Gastrocnemius medialis (tissue), 4 donors: ENCODE data around the gene EVL. TPM values are rescaled to one million over a fixed set of nuclear protein-coding genes. Genes with fewer than 3 reads are reported as not detected.
"Not testable (repeated sequence)": the region's sequence is repeated elsewhere in the genome, so short reads cannot be mapped to it uniquely, and the experiment has no call there.

Experiments
- ATAC-seq, 2 donors: fragments of 150-250 bp; one replicate each; pipeline ENCODE4 v1.9.1; 2016
- DNase-seq, 2 donors: peaks; one replicate each; pipeline ENCODE4 v3.0.0-alpha.2; 2019
- H3K27ac ChIP-seq, 4 donors: fragments of 200-600 bp; sonication (generic); 1 replicate in 1 of 4; 2 replicates in 3 of 4; pipeline ENCODE4 v1.5.1; 2016 to 2018; ENCODE audit warnings: mild to moderate bottlenecking in 2 of 4, moderate library complexity in 1 of 4
- H3K27me3 ChIP-seq, 3 donors: fragments of 200-600 bp; sonication (generic) in 2 of 3; 1 replicate in 1 of 3; 2 replicates in 2 of 3; pipeline versions ENCODE4 v1.5.1 to v1.6.0; 2016 to 2019; ENCODE audit warnings: mild to moderate bottlenecking in 1 of 3, moderate library complexity in 1 of 3
- H3K36me3 ChIP-seq, 2 donors: fragments of 200-600 bp; sonication (generic) in 1 of 2; one replicate each; pipeline ENCODE4 v1.5.1; 2017 to 2018
- H3K4me1 ChIP-seq, 2 donors: fragments of 200-600 bp; sonication (generic) in 1 of 2; one replicate each; pipeline ENCODE4 v1.5.1; 2016 to 2017; ENCODE audit warnings: mild to moderate bottlenecking in 2 of 2
- H3K4me3 ChIP-seq, 4 donors: fragments of 200-600 bp; sonication (generic) in 3 of 4; 1 replicate in 1 of 4; 2 replicates in 3 of 4; pipeline ENCODE4 v1.5.1; 2016 to 2019; ENCODE audit warnings: mild to moderate bottlenecking in 2 of 4
- H3K9me3 ChIP-seq, 3 donors: fragments of 200-600 bp; sonication (generic) in 2 of 3; 1 replicate in 1 of 3; 2 replicates in 2 of 3; pipeline ENCODE4 v1.5.1; 2016 to 2019
- POLR2A ChIP-seq, 2 donors: fragments of 450-650 bp; IDR thresholded peaks; one replicate each; pipeline ENCODE4 v1.6.1; 2017; ENCODE audit warnings: antibody characterized with exemption in 2 of 2, mild to moderate bottlenecking in 2 of 2, moderate library complexity in 2 of 2
- in situ Hi-C, 4 donors: fragments of 200-750 bp; cut with MboI; loops; one replicate each; pipeline versions ENCODE4 v1.15.0 to v1.8.0; 2017; ENCODE audit warnings: low sequenced_read_pairs in 4 of 4
- intact Hi-C: fragments of 100-400 bp; cut with DNase I; formaldehyde crosslinking; loops from one replicate; pipeline ENCODE4 v1.15.1; 2023; ENCODE audit warnings: low total_unique reads
- total RNA-seq, 4 donors: library from RNA; depleted of rRNA; stranded (reverse); fragments of >200 nt; gene quantifications; one replicate each; pipeline versions ENCODE4 v1.1.0 to v1.2.3, GENCODE V29; 2016
- TF ChIP-seq, protein P1 (sequence below), 5 experiments: fragments of 450-650 bp in 3 of 5; fragments of 200-600 bp in 2 of 5; sonication (generic) in 2 of 5; IDR thresholded peaks in 4 of 5; conservative IDR thresholded peaks in 1 of 5; 1 replicate in 4 of 5; 2 replicates in 1 of 5; pipeline ENCODE4 v1.5.1; 2016 to 2019; ENCODE audit warnings: antibody characterized with exemption in 5 of 5, mild to moderate bottlenecking in 3 of 5, moderate library complexity in 3 of 5

EVL gene
- total RNA-seq, 4 donors from 2014 or later, result 5.8 to 14.3 (median 9.5) TPM

DNA sequence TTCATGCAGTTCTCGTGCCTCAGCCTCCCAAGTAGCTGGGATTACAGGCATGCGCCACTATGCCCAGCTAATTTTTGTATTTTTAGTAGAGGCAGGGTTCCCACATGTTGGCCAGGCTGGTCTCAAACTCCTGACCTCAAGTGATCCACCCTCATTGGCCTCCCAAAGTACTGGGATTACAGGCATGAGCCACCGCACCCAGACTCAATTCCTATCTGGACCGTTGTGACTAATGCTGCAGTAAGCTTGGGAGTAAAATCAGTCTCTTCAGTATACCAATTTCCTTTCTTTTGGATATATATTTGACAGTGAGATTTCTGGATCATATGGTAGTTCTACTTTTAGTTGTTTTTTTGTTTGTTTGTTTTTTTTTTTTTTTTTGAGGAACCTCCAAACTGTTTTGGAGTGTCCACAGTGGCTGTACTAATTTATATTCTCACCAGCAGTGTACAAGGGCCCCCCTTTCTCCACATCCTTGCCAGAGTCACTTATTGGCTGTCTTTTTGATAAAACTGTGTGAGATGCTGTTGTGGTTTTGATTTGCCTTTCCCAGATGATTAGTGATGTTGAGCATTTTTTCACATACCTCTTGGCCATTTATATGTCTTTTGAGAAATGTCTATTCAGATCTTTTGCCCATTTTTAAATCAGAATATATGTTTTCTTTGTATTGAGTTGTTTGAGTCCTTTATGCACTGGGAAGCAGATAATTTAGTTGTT lies 37.3 kb upstream of the EVL start:
- Histone ChIP-seq H3K36me3 (no peaks in the 10 kb centered on the region), H3K4me1 (peaks cover 27 to 30% of the 10 kb centered on the region in 2 donors), H3K9me3 (no peaks in the 10 kb centered on the region), H3K27ac (no peak overlapping the region), H3K4me3 (no peak overlapping the region), H3K27me3 (no peaks in the 10 kb centered on the region)
- no peak for DNase-seq
- in situ Hi-C loops (no loop called here), intact Hi-C loops (no loop called here)
- ATAC-seq, result no peak
- no peak for TF ChIP-seq POLR2A (IDR thresholded peaks at IDR 0.05)
- TF ChIP-seq, protein P1, sequence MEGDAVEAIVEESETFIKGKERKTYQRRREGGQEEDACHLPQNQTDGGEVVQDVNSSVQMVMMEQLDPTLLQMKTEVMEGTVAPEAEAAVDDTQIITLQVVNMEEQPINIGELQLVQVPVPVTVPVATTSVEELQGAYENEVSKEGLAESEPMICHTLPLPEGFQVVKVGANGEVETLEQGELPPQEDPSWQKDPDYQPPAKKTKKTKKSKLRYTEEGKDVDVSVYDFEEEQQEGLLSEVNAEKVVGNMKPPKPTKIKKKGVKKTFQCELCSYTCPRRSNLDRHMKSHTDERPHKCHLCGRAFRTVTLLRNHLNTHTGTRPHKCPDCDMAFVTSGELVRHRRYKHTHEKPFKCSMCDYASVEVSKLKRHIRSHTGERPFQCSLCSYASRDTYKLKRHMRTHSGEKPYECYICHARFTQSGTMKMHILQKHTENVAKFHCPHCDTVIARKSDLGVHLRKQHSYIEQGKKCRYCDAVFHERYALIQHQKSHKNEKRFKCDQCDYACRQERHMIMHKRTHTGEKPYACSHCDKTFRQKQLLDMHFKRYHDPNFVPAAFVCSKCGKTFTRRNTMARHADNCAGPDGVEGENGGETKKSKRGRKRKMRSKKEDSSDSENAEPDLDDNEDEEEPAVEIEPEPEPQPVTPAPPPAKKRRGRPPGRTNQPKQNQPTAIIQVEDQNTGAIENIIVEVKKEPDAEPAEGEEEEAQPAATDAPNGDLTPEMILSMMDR (IDR thresholded peaks at IDR 0.05 in 4 of 5, conservative IDR thresholded peaks at IDR 0.05 in 1 of 5), result no peak

- in situ Hi-C loops, result no loop called here
These were observed 36.1 kb upstream of the EVL start for GRCh38 chr14:100028990-100029677.

DNA sequence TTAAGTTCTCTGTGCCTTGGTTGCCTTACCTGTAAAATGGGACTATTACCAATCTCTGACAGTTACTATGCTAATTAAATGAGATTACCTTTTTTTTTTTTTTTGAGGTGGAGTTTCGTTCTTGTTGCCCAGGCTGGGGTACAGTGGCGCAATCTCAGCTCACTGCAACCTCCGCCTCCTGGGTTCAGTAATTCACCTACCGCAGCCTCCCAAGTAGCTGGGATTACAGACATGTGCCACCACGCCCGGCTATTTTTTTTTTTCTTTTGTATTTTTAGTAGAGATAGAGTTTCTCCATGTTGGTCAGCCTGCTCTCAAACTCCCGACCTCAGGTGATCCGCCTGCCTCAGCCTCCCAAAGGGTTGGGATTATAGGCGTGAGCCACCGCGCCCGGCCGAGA lies 35.2 kb upstream of the EVL start:
- in situ Hi-C loops, H3K4me3 ChIP-seq, H3K27me3 ChIP-seq, DNase-seq, H3K36me3 ChIP-seq, intact Hi-C loops, ATAC-seq, H3K9me3 ChIP-seq, H3K27ac ChIP-seq: not testable (repeated sequence)
- peaks cover 11 to 12% of the 10 kb centered on the region in 2 donors for H3K4me1 ChIP-seq

More at GRCh38 chr14:100028990-100029677, 36.1 kb upstream of the EVL start:
- ATAC-seq (no peak), DNase-seq (no peak)
- Histone ChIP-seq H3K4me3 (no peak overlapping the region), H3K27me3 (no peaks in the 10 kb centered on the region), H3K27ac (no peak overlapping the region), H3K4me1 (peaks cover 15 to 20% of the 10 kb centered on the region in 2 donors), H3K36me3 (no peaks in the 10 kb centered on the region), H3K9me3 (no peaks in the 10 kb centered on the region)
- intact Hi-C loops, result no loop called here
- no peak for TF ChIP-seq POLR2A (IDR thresholded peaks at IDR 0.05)
- TF ChIP-seq, protein P1 (IDR thresholded peaks at IDR 0.05 in 4 of 5, conservative IDR thresholded peaks at IDR 0.05 in 1 of 5), result no peak

- in situ Hi-C loops (no loop called here), intact Hi-C loops (no loop called here)
- no peak overlapping the region for H3K4me3 ChIP-seq
- no peak for DNase-seq
- peaks cover 9 to 11% of the 10 kb centered on the region in 2 donors for H3K4me1 ChIP-seq
- H3K27ac ChIP-seq, result no peak overlapping the region
- H3K36me3 ChIP-seq, result no peaks in the 10 kb centered on the region
- no peaks in the 10 kb centered on the region for H3K9me3 ChIP-seq
- no peaks in the 10 kb centered on the region for H3K27me3 ChIP-seq
- TF ChIP-seq POLR2A (IDR thresholded peaks at IDR 0.05), result no peak
- TF ChIP-seq, protein P1 (IDR thresholded peaks at IDR 0.05 in 4 of 5, conservative IDR thresholded peaks at IDR 0.05 in 1 of 5), result no peak
- ATAC-seq, result peak; percentile 47 to 71
These were observed 34.6 kb upstream of the EVL start for GRCh38 chr14:100030452-100031153.
